Measurements from ENCODE around the gene ARL2BP.

ARL2BP gene

GRCh38 chr16:57235128-57236021 is 9.7 kb upstream of the ARL2BP start:
- no peak for DNase-seq

- DNase-seq: no peak
These were observed 9.1 kb upstream of the ARL2BP start for GRCh38 chr16:57236022-57236350.

DNA sequence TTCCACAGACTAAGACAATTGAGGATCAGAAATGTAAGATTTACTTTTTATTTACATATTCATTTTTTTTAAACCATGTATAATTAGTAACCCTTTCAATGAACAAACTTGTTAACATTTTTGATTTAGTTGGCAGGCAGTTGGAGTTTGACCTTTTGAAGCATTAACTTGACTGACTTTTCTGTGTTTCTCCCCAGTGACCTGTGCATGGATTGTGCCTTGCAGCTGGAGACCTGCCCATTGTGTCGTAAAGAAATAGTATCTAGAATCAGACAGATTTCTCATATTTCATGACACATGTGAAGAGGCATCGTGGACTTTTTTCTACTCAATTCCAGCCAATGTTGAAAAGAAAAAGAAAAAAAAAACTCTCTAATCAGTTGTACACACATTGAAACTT is 6.4 kb upstream of the ARL2BP start:
- no peak for DNase-seq

DNA sequence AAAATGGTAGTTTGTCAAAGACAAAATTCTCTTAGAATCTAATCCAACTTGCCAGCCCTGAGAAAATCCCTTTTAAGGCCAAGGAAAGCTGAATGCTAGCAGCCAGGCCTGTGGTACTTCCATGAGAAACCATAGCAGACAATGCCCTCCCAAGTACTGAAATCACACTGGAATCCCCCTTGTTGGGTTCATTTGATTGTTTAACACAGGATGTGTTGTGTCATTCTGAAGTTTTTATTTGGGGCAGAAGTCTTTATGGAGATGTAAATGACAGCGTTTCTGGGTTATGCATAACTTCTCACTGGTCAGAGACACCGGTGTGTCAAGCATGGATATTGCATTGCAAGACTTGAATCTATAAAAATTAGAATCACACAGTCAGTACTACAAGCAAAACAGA is 6.0 kb upstream of the ARL2BP start:
- DNase-seq: no peak

- no peak for DNase-seq
These were observed 4.2 kb upstream of the ARL2BP start for GRCh38 chr16:57240851-57241250.

DNA sequence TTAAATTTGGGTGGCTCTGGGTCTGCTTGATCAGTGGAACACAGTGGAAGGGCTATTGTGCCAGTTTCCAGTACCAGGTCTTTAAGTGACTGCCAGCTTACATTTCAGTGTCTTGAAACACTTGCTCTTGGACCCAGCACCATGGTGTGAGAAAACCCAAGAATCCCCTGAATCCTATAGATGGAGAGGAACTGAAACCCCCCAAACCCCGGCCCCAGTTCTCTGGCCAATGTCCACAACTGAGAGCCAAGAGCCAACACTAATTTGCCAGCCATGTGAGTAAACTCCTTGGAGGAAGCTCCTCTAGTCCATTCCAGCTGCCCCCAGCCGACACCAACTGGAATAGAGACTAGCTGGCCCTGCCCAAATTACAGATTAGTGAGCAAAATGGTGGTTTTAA is 2.4 kb upstream of the ARL2BP start:
- DNase-seq: no peak

DNA sequence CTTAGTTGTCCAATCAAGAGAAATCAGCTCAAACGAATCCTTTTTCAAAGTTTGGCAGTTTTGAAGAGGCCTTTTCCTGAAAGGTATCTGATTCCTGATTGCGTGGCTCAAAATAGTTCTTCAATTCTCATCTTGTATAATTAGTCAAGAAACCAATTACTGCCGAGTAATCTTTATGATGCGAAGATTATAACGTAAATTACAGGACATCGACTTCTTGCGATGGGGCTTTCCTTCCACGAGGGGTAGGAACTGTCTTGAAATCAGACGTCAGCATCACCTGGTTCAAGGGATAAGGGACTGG is 644 bp upstream of the ARL2BP start:
- DNase-seq: no peak

DNA sequence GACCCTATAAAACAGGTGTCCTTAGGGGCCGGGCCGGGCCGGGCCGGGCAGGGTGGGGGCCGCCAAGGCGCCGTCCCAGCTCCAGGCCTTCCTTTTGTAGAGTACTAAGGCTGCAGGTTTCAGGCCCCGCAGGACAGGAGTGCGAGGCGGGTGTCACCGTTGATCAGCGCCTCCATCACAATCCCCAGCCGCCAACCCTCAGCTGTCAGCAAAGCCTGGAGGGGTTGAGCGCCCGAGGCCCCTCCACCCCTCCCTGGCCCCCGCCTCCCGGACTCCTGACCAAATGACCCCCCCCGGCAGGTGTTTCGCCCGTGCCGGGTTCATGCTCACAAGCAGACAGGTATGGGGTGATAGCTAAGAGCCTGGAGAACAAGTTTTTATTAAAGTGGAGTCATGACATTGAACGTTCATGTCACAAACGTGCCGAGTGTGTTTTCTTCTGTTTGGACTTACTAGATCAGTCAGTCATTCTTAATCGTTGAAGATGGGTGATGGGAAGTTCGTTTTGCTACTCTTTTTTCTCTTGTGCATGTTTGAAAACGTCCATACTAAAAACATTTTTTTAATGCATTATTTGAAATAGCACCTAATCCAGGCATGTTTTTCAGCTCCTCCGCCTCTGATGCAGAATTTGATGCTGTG is 534 bp downstream of the ARL2BP start:
- no peak for DNase-seq

DNA sequence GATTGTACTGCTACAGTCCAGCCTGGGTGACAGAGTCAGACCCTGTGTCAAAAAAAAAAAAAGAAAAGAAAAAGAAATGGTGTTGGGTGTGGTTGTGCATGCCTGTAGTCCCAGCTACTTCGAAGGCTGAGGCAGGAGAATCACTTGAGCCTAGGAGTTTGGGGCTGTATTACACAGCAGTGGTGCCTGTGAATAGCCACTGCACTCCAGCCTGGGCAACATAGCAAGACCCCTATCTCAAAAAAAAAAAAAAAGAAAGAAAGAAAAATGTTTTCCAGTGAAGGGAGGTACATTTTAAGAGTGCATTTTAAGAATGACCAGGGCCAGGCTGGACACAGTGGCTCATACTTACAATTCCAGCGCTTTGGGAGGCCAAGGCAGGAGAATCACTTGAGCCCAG is 6.3 kb downstream of the ARL2BP start:
- DNase-seq: no peak

- DNase-seq: no peak
These were observed 7.2 kb downstream of the ARL2BP start for GRCh38 chr16:57252148-57252721.

- no peak for DNase-seq
These were observed 8.4 kb downstream of the ARL2BP start for GRCh38 chr16:57253466-57253865.

DNA sequence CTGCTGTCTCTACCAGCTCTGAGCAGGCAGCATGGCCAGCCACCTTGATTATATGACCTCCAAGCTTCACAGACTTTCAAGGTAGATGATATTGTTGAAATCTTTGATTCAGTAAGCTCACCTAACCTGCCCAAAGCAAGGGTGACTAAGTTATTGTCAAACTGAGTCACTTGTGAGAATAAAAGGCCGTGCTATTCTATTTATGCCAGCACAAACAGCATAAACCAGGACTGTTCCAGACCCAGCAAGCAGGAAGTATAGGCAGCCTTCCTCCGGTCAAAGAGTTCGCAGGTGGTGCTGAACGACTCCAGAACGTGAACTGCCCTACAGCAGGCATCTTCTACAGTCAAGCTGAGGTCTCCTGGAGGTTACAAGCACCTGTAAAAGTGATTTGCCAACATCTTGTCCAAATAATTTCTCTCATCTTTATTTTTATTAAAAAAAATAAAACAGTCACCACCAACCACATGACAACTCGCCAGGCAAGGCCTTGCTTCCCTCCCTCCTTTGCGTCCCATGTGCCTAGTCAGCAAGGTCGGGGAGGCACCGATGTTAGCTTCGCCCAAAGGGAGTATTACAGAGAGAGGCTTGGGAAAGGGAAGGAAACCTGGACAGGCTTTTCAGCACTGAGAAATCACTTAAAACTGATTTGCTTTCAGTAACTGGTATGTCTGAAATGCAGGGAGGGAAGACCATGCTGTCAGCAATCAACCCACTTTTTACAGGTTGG is 10.8 kb downstream of the ARL2BP start:
- no peak for DNase-seq

- no peak for DNase-seq
These were observed 11.7 kb downstream of the ARL2BP start for GRCh38 chr16:57256601-57257395.

- DNase-seq: no peak
These were observed 12.5 kb downstream of the ARL2BP start for GRCh38 chr16:57257455-57258070.

DNA sequence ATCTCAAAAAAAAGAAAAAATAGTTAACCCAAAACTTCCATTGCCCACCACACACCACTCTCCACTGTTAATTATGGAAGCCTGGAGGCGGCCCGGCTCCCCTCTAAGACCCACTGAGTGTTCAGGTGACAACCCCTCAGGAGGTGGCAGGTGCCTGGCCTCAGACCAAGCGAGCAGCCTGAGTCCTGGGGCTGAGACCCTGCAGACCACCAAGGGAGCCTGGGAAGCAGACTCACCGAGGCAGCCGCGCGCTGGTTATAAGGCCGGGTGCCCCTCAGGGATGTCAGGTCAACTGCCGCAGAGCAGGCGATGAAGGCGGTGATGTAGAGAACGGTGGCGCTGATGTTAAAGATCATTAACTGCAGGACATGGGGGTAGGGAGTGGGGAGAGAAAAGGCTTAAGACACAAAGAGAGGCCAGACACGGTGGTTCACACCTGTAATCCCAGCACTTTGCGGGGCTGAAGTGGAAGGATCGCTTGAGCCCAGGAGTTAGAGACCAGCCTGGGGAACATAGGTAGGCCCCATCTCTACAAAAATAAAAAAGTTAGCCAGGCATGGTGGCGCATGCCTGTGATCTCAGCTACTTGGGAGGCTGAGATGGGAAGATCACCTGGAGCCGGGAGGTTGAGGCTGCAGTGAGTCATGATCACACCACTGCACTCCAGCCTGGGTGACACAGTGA is 13.3 kb downstream of the ARL2BP start:
- no peak for DNase-seq

- DNase-seq: no peak
These were observed 13.9 kb downstream of the ARL2BP start for GRCh38 chr16:57258910-57259475.

DNA sequence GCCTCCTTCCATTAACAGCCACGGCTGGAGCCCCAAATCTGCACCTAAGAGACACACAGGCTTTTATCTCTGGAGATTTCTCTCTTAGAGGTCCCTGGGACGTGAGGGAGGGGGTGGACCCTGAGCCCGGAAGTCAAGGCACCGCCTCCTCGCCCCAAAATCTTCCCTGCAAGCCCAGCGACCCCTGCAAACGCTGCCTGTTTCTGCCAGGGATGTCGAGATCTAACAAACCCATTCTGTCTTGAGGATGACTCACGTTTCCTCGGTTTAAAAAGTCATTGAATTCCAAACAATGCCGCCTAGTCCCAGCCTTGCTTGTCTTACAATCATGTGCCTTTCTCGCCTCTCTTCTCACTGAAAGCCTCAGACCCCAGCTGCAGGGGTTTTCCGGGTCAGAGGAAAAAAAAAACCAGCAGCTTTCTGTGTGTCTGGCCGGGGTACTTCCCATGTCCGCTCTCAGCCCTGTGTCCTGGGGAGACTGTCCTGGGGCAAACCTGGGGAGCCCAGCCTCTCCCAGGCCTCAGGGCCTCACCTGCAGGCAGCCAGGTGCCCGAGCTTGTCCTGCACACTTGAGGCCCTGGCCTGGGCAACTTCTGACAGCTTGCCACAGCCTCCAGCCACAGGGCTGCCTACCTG is 15.4 kb downstream of the ARL2BP start:
- DNase-seq: peak; percentile 43

DNA sequence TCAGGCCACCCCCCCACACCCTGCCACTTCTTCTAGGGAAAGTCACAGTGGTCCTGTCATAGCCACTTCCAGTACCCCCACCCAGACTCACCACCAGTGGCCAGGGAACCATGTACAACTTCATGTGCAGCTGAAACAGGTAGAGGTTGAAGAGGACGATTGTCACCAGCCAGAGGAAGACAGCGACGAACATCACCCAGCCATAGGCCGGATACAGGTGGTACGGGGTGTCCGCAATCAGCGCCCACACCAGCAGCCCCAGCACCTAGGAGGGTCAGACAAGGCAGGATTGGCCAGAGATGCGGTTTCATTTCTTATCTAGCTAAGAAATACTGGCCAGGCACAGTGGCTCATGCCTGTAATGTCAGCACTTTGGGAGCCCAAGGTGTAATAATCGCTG is 16.7 kb downstream of the ARL2BP start:
- no peak for DNase-seq

GRCh38 chr16:57262841-57263540 is 17.9 kb downstream of the ARL2BP start:
- DNase-seq: no peak
